ENCODE results near the gene GFI1B. TPM values are rescaled to one million over a fixed set of nuclear protein-coding genes. Genes with fewer than 3 reads are reported as not detected.

GFI1B gene
- total and polyA plus RNA-seq, 10 of the 15 experiments (the other 5 are each of a cell fraction or from before 2014, with no cell fraction given) = 0.04 to 0.11 (median 0.05) TPM; not detected in 7

GRCh38 chr9:132993511-132993939 lies 15.0 kb downstream of the GFI1B start (continued):
- TF ChIP-seq CTCF (IDR thresholded peaks at IDR 0.05 in 2 of 3, conservative IDR thresholded peaks at IDR 0.05 in 1 of 3; ENCODE audit: control insufficient read depth in 2 of 3, extremely low read depth in 1 of 3, insufficient read depth in 1 of 3, low read depth in 3 of 3, low read length in 3 of 3) = no peak

- Histone ChIP-seq H3K27me3 (replicated peaks in 1 of 2; ENCODE audit: control insufficient read depth in 2 of 2, insufficient read depth in 2 of 2, low read length in 1 of 2) (peaks cover 2 to 5% of the 10 kb centered on the region in 2 experiments), H3K4me2 (ENCODE audit: control insufficient read depth, insufficient read depth) (peak overlapping the region; percentile 12), H3K4me3 (no peak overlapping the region), H3K4me1 (ENCODE audit: control insufficient read depth, insufficient read depth, low read length) (peaks cover 17% of the 10 kb centered on the region), H3K79me2 (ENCODE audit: control insufficient read depth, insufficient read depth, low read length) (no peaks in the 10 kb centered on the region), H3K9ac (ENCODE audit: control insufficient read depth, insufficient read depth, low read length) (no peak overlapping the region), H3K36me3 (ENCODE audit: control insufficient read depth in 2 of 2, insufficient read depth in 2 of 2, low read length in 1 of 2) (no peaks in the 10 kb centered on the region), H3K9me3 (replicated peaks; ENCODE audit: control insufficient read depth, insufficient read depth, low read length) (no peaks in the 10 kb centered on the region), H4K20me1 (ENCODE audit: control insufficient read depth, insufficient read depth) (no peaks in the 10 kb centered on the region), H2AFZ (ENCODE audit: control insufficient read depth, low read depth, low read length) (no peak overlapping the region; the same call in 1 of the 2 replicates), H3K27ac (ENCODE audit: control insufficient read depth, insufficient read depth) (no peak overlapping the region)
- DNase-seq (ENCODE audit: low read depth, low spot score) = no peak
- POLR2A ChIA-PET = interaction anchor here (0.6 kb wide), 1 partner anchor 12 kb away, joined by 3 read pairs; no protein-coding TSS in a partner anchor
- FAIRE-seq = peak; percentile 95
- WGBS (ENCODE audit: insufficient coverage, insufficient replicate concordance, low lambda C conversion rate, missing lambda C conversion rate) = 5% methylated on average over 13 of the region's 13 CpGs
- in situ Hi-C loops (cut with MboI) (no loop called here), intact Hi-C loops (cut with micrococcal nuclease; ENCODE audit: unreplicated experiment) (no loop called here)
- SMC1A ChIA-PET (ENCODE audit: uncharacterized antibody, unreplicated experiment) = interaction anchor here (1.0 kb wide), 1 partner anchor 14 kb away, joined by 4 read pairs; no protein-coding TSS in a partner anchor
- peak; percentile 80 for ATAC-seq
- TF ChIP-seq POU2F2 (IDR thresholded peaks at IDR 0.05; ENCODE audit: borderline replicate concordance, low read depth, low read length) (peak; percentile 95), RUNX3 (IDR thresholded peaks at IDR 0.05; ENCODE audit: low read length) (peak; percentile 22; the same call in 1 of the 2 replicates), IKZF2 (IDR thresholded peaks at IDR 0.05) (peak; percentile 36 to 52; a peak in 3 of 4 replicates), EGR1 (IDR thresholded peaks at IDR 0.05; ENCODE audit: borderline replicate concordance in 1 of 2, low read depth in 2 of 2, low read length in 2 of 2) (peak in 1 of 2 experiments; percentile 42; a peak in 1 of 3 replicates), BCL3 (IDR thresholded peaks at IDR 0.05; ENCODE audit: borderline replicate concordance, insufficient read depth, low read depth, low read length, poor library complexity, severe bottlenecking) (peak; percentile 66), ZBTB11 (CRISPR knock-in tag; IDR thresholded peaks at IDR 0.05) (no peak), MTA3 (IDR thresholded peaks at IDR 0.05; ENCODE audit: borderline replicate concordance, low read length) (no peak), IKZF1 (conservative IDR thresholded peaks at IDR 0.05) (peak; percentile 17; the same call in 1 of the 2 replicates)
- RAD21 ChIA-PET (ENCODE audit: unreplicated experiment) = no interaction called here
- CTCF ChIA-PET = interaction anchor here (0.6 to 0.7 kb wide), 2 partner anchors 18 to 27 kb away, joined by 3 read pairs; no protein-coding TSS in a partner anchor
- no TSS peak for BruUV-seq (replicated peaks)
Observed at GRCh38 chr9:132994410-132995120, 16.1 kb downstream of the GFI1B start.

Data from GM12878 (cell line).